Activated gamma-delta T cell (primary cell): ENCODE measurements around the gene NKX6-2.
"Not testable (repeated sequence)": the region's sequence is repeated elsewhere in the genome, so short reads cannot be mapped to it uniquely, and the experiment has no call there.

ENCODE experiments used
- DNase-seq: peaks from one replicate; lab custom pipeline; 2025; lab: John Stamatoyannopoulos, UW
- total RNA-seq, 2 donors: gene quantifications; one replicate each; lab custom pipeline; 2026; lab: John Stamatoyannopoulos, UW

The NKX6-2 gene
- 0 to 0.04 reads per million in 2 donors for total RNA-seq

- DNase-seq = no peak
These were observed at the start of gene NKX6-2 for GRCh38 chr10:132785723-132786475. NKX6-2 (minus strand) TSS chr10:132786147; CDS start chr10:132785948, 199 bp downstream.

GRCh38 chr10:132834891-132835847, 49.2 kb upstream of the NKX6-2 start:
- no peak for DNase-seq

- DNase-seq = no peak
These were observed 48.4 kb upstream of the NKX6-2 start for GRCh38 chr10:132834311-132834761.

- no peak for DNase-seq
These were observed 47.6 kb upstream of the NKX6-2 start for GRCh38 chr10:132833421-132834111.

- DNase-seq = no peak
These were observed 46.4 kb upstream of the NKX6-2 start for GRCh38 chr10:132832186-132832969.

- DNase-seq = no peak
These were observed 43.5 kb upstream of the NKX6-2 start for GRCh38 chr10:132829403-132829802.

- no peak for DNase-seq
These were observed 42.7 kb upstream of the NKX6-2 start for GRCh38 chr10:132828681-132829080.

- no peak for DNase-seq
These were observed 42.1 kb upstream of the NKX6-2 start for GRCh38 chr10:132827861-132828539.

GRCh38 chr10:132827423-132827789, 41.5 kb upstream of the NKX6-2 start:
- DNase-seq = no peak

GRCh38 chr10:132826524-132827422, 40.8 kb upstream of the NKX6-2 start:
- no peak for DNase-seq

GRCh38 chr10:132825783-132826523, 40.0 kb upstream of the NKX6-2 start:
- not testable (repeated sequence) for DNase-seq

- DNase-seq = no peak
These were observed 34.1 kb upstream of the NKX6-2 start for GRCh38 chr10:132820056-132820455.

- no peak for DNase-seq
These were observed 31.8 kb upstream of the NKX6-2 start for GRCh38 chr10:132817701-132818211.

GRCh38 chr10:132816718-132817117, 30.8 kb upstream of the NKX6-2 start:
- no peak for DNase-seq

- no peak for DNase-seq
These were observed 29.4 kb upstream of the NKX6-2 start for GRCh38 chr10:132815168-132815857.

- DNase-seq = no peak
These were observed 28.5 kb upstream of the NKX6-2 start for GRCh38 chr10:132814469-132814856.

GRCh38 chr10:132813560-132814468, 27.9 kb upstream of the NKX6-2 start:
- DNase-seq = no peak
